ENCODE results near the gene SP100.

GRCh38 chr2:230383453-230383852, 32.5 kb upstream of the SP100 start:
- TF ChIP-seq CTCF (optimal IDR thresholded peaks at IDR 0.05 in 1 of 3, IDR thresholded peaks at IDR 0.05 in 1 of 3, conservative IDR thresholded peaks at IDR 0.05 in 1 of 3; ENCODE audit: extremely low read depth in 1 of 3, insufficient read depth in 2 of 3, low read length in 3 of 3) (no peak), EZH2 (IDR thresholded peaks at IDR 0.05; ENCODE audit: low read length) (no peak)
